Measurements from ENCODE around the gene RNF212. TPM values are rescaled to one million over a fixed set of nuclear protein-coding genes. Genes with fewer than 3 reads are reported as not detected.

Gene RNF212
- total and polyA plus RNA-seq, 2 donors (not counting 3 experiments of a cell fraction or from before 2014, with no cell fraction given) = 2.3 to 2.8 TPM

DNA sequence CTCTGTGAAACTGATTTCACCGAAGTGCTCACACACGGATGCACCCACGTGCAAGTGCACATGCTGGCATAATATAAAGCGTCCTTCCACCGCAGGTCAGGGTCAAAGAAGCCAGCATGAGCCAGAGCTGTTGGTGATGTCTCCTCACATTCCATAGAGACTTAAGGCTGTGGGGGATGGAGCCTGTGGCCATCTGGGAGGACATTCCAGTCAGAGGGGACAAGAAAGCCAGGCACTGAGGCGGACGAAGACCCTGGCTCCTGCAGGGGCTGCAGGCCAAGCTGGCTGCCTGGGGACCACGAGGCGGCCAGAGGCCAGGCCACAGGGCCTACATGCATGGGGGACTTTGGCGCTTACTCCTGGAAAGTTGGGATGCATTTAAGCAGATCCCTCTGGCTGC, 7.7 kb downstream of the RNF212 start:
- no peak for DNase-seq (ENCODE audit: low read depth, low spot score)
- intact Hi-C loops (cut with micrococcal nuclease) = no loop called here
- POLR2A ChIA-PET = no interaction called here
- Histone ChIP-seq H3K9me1 (replicated peaks; ENCODE audit: control insufficient read depth, extremely low read depth, insufficient read depth, low read length) (no peaks in the 10 kb centered on the region), H3K9ac (replicated peaks; ENCODE audit: extremely low read depth, insufficient read depth, low read length) (no peak overlapping the region), H3K4me3 (replicated peaks in 1 of 3; ENCODE audit: insufficient read depth in 1 of 3, low read depth in 1 of 3, low read length in 3 of 3) (no peak overlapping the region), H3K27ac (ENCODE audit: insufficient read depth, low read depth, low read length) (no peak overlapping the region), H3K4me1 (ENCODE audit: control insufficient read depth, extremely low read depth, insufficient read depth, low read length) (no peaks in the 10 kb centered on the region), H3K36me3 (ENCODE audit: control insufficient read depth in 2 of 2, extremely low read depth in 1 of 2, insufficient read depth in 2 of 2, low read length in 2 of 2) (no peaks in the 10 kb centered on the region), H2AFZ (ENCODE audit: low read depth, low read length) (no peak overlapping the region), H3K4me2 (ENCODE audit: insufficient read depth, low read length) (no peak overlapping the region), H3K9me3 (replicated peaks; ENCODE audit: control insufficient read depth, insufficient read depth, low read length) (no peaks in the 10 kb centered on the region), H3K27me3 (ENCODE audit: control insufficient read depth in 2 of 2, insufficient read depth in 2 of 2, low read length in 2 of 2) (peaks cover 0 to under 1% of the 10 kb centered on the region in 2 experiments), H3K79me2 (ENCODE audit: control insufficient read depth, insufficient read depth, low read length) (no peaks in the 10 kb centered on the region), H4K20me1 (replicated peaks; ENCODE audit: control insufficient read depth, extremely low read depth, insufficient read depth, low read length) (no peaks in the 10 kb centered on the region)
- CTCF ChIA-PET = no interaction called here
- TF ChIP-seq CTCF (IDR thresholded peaks at IDR 0.05; ENCODE audit: extremely low read depth in 1 of 2, insufficient read depth in 1 of 2, low read depth in 1 of 2, low read length in 2 of 2) (no peak), POLR2A (IDR thresholded peaks at IDR 0.05; ENCODE audit: low read depth, low read length) (no peak), FOS (IDR thresholded peaks at IDR 0.05; ENCODE audit: borderline replicate concordance, insufficient read depth, low read length) (no peak), POLR2AphosphoS5 (IDR thresholded peaks at IDR 0.05; ENCODE audit: insufficient read depth, low read depth, low read length) (no peak), JUN (IDR thresholded peaks at IDR 0.05; ENCODE audit: borderline replicate concordance, insufficient read depth, insufficient read length, low read depth) (no peak), MYC (IDR thresholded peaks at IDR 0.05; ENCODE audit: low read depth, low read length) (no peak), GATA2 (IDR thresholded peaks at IDR 0.05; ENCODE audit: insufficient read depth, insufficient read length, low read depth, low read length) (no peak), EZH2 (IDR thresholded peaks at IDR 0.05; ENCODE audit: borderline replicate concordance, low read depth, low read length, severe bottlenecking) (no peak)
- TF ChIP-seq, protein P1, sequence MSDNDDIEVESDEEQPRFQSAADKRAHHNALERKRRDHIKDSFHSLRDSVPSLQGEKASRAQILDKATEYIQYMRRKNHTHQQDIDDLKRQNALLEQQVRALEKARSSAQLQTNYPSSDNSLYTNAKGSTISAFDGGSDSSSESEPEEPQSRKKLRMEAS (IDR thresholded peaks at IDR 0.05; ENCODE audit: insufficient read depth, insufficient read length) = no peak
- dilution Hi-C loops (cut with MboI; ENCODE audit: extremely low pct_ligation_motif_present, low sequenced_read_pairs) = no loop called here
- no TSS peak for BruUV-seq (replicated peaks)
- FAIRE-seq = no peak
